ENCODE data around the gene RSF1.

RSF1 gene

GRCh38 chr11:77819411-77819920 lies 1.1 kb downstream of the RSF1 start:
- Histone ChIP-seq H3K36me3 (ENCODE audit: low read depth) (peaks cover 11% of the 10 kb centered on the region; the same call in 1 of the 2 replicates), H3K27me3 (ENCODE audit: insufficient read depth, poor library complexity, severe bottlenecking) (no peaks in the 10 kb centered on the region), H3K9me3 (ENCODE audit: severe bottlenecking) (no peaks in the 10 kb centered on the region), H3K4me1 (ENCODE audit: insufficient read depth, poor library complexity, severe bottlenecking) (peaks cover 4% of the 10 kb centered on the region), H3K27ac (ENCODE audit: poor library complexity, severe bottlenecking) (peak overlapping the region; percentile 84), H3K4me3 (ENCODE audit: severe bottlenecking) (peak overlapping the region; percentile 94)
- ATAC-seq (ENCODE audit: low read depth) (peak; percentile 67), DNase-seq (ENCODE audit: low spot score) (peak; percentile 79)
- no peak for TF ChIP-seq CTCF (IDR thresholded peaks at IDR 0.05; ENCODE audit: poor library complexity, severe bottlenecking)

- Histone ChIP-seq H3K4me1 (ENCODE audit: insufficient read depth, poor library complexity, severe bottlenecking) (peaks cover 4% of the 10 kb centered on the region), H3K36me3 (ENCODE audit: low read depth) (peaks cover 26% of the 10 kb centered on the region), H3K9me3 (ENCODE audit: severe bottlenecking) (no peaks in the 10 kb centered on the region), H3K27ac (ENCODE audit: poor library complexity, severe bottlenecking) (no peak overlapping the region), H3K4me3 (ENCODE audit: severe bottlenecking) (no peak overlapping the region), H3K27me3 (ENCODE audit: insufficient read depth, poor library complexity, severe bottlenecking) (no peaks in the 10 kb centered on the region)
- no peak for TF ChIP-seq CTCF (IDR thresholded peaks at IDR 0.05; ENCODE audit: poor library complexity, severe bottlenecking)
- DNase-seq (ENCODE audit: low spot score) (no peak), ATAC-seq (ENCODE audit: low read depth) (no peak)
These were observed 5.1 kb downstream of the RSF1 start for GRCh38 chr11:77815459-77815858.

DNA sequence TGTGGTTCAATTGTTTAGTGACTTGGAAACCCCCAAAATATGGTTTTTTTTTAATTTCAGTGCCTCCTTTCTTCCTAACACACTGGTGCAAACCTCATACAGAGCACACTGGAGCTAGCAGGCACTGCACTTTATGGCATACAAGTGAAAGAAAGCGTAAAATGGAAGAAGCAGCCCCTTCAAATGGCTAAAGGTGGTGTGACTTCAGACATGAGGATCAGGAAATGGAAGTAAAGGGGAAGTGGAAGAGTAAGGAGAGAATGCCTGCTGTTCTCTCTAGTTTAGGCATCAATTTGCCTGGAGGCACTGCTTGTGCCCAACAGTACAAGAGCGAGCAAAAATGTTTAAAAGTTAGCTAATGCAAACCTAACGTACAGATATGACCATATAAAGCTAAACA lies 5.7 kb downstream of the RSF1 start:
- Histone ChIP-seq H3K4me1 (ENCODE audit: insufficient read depth, poor library complexity, severe bottlenecking) (peaks cover 4% of the 10 kb centered on the region), H3K9me3 (ENCODE audit: severe bottlenecking) (no peaks in the 10 kb centered on the region), H3K27ac (ENCODE audit: poor library complexity, severe bottlenecking) (no peak overlapping the region), H3K36me3 (ENCODE audit: low read depth) (peaks cover 26% of the 10 kb centered on the region), H3K4me3 (ENCODE audit: severe bottlenecking) (no peak overlapping the region), H3K27me3 (ENCODE audit: insufficient read depth, poor library complexity, severe bottlenecking) (no peaks in the 10 kb centered on the region)
- ATAC-seq (ENCODE audit: low read depth) (no peak), DNase-seq (ENCODE audit: low spot score) (no peak)
- TF ChIP-seq CTCF (IDR thresholded peaks at IDR 0.05; ENCODE audit: poor library complexity, severe bottlenecking) = no peak

GRCh38 chr11:77813256-77813655 lies 7.3 kb downstream of the RSF1 start:
- Histone ChIP-seq H3K4me3 (ENCODE audit: severe bottlenecking) (no peak overlapping the region), H3K36me3 (ENCODE audit: low read depth) (peaks cover 28% of the 10 kb centered on the region), H3K27me3 (ENCODE audit: insufficient read depth, poor library complexity, severe bottlenecking) (no peaks in the 10 kb centered on the region), H3K27ac (ENCODE audit: poor library complexity, severe bottlenecking) (no peak overlapping the region), H3K9me3 (ENCODE audit: severe bottlenecking) (no peaks in the 10 kb centered on the region), H3K4me1 (ENCODE audit: insufficient read depth, poor library complexity, severe bottlenecking) (no peaks in the 10 kb centered on the region)
- ATAC-seq (ENCODE audit: low read depth) (no peak), DNase-seq (ENCODE audit: low spot score) (no peak)
- no peak for TF ChIP-seq CTCF (IDR thresholded peaks at IDR 0.05; ENCODE audit: poor library complexity, severe bottlenecking)

DNA sequence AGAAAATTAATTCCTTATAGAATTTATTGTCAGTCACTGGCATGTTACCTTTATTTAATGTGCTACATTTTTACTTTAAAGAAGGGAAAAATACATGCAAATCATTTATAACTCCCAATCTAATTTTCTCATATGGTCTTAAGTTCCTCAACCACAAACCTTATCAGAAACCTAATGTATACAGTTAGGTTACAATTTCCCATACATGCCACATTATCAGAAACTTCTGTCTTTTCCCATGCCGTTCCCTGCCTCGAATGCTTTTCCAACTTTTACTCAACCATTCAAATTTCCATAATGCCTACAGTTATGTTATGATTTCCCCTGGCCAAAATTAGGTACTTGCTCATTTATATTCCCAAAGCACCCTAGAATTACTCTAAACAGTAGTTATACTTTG lies 13.5 kb downstream of the RSF1 start:
- TF ChIP-seq CTCF (IDR thresholded peaks at IDR 0.05; ENCODE audit: poor library complexity, severe bottlenecking) = no peak
- Histone ChIP-seq H3K9me3 (ENCODE audit: severe bottlenecking) (no peaks in the 10 kb centered on the region), H3K27me3 (ENCODE audit: insufficient read depth, poor library complexity, severe bottlenecking) (no peaks in the 10 kb centered on the region), H3K4me1 (ENCODE audit: insufficient read depth, poor library complexity, severe bottlenecking) (peaks cover 3% of the 10 kb centered on the region), H3K27ac (ENCODE audit: poor library complexity, severe bottlenecking) (no peak overlapping the region), H3K4me3 (ENCODE audit: severe bottlenecking) (no peak overlapping the region), H3K36me3 (ENCODE audit: low read depth) (peaks cover 9% of the 10 kb centered on the region)
- no peak for ATAC-seq (ENCODE audit: low read depth)
- no peak for DNase-seq (ENCODE audit: low spot score)
